HG03469 (cell line): Measurements from ENCODE around the gene GRIK2.
A peak's percentile ranks its signal among the peaks of the same experiment; 100 is the strongest.

Experiments
- ATAC-seq: cut with Tn5 transposase; IDR thresholded peaks from one replicate; pipeline ENCODE4 v1.9.1; 2021; ENCODE audit warnings: mild to moderate bottlenecking, moderate library complexity, moderate number of reproducible peaks; ENCODE audit not compliant: unreplicated experiment

The GRIK2 gene

GRCh38 chr6:101454106-101454676, 60.7 kb downstream of the GRIK2 start:
- no peak for ATAC-seq

DNA sequence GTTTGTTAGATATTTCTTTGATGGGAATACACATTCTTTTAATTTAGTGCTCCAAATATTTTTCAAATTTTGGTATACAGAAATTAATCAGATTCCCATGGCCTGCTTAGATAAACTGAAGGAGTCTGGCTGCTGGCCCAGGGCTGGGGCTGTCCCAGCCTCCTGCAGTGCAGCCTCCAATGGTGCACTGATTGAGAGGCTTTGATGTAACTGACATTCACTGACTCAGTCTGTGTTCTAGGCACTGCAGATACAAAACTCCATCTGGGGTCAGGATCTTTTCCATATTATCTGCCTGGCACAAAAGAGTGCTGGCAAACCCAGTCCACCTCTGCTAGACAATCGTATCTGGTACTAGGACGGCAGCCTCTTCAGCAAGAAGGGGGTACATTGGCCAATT, 64.8 kb downstream of the GRIK2 start:
- ATAC-seq: no peak

DNA sequence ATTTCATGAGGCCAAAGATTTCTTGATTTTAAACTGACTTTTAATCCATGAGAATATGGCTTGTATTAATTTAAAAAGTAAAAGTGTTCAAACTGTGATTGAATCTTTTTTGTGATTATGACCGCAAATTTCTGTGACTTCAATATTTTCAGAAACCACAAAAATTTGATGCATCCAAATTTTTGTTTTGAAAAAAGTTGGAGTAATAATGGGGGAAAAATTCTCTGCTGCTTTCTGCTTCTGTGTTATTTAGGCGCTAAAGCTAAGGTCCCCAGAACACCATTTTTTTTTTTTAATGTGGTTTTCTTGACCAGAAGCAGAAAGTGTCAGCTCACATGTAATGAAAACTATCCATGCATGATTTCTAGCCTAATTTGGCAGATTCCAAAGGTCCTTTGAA, 65.3 kb downstream of the GRIK2 start:
- ATAC-seq: no peak

- ATAC-seq: no peak
These were observed 69.1 kb downstream of the GRIK2 start for GRCh38 chr6:101462576-101462975.

- ATAC-seq: no peak
These were observed 72.4 kb downstream of the GRIK2 start for GRCh38 chr6:101465863-101466262.

DNA sequence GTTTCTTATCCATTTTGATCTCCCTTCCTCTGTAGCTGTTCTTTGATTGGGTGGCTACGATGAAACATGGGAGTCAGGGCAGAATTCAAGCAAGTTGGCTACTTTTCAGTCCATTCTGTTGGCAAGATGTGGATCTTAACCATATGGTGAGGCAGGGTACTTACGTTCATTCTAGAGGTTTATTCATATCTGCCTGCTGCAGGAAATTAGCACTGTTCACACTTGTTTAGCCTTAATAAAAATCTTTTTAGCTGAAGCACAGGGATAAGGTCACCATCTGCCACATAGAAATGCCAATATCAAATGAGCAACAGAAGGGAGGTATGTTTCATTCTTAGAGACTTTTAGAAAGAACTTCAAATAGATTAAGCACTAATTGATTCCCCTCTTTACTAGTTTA, 83.9 kb downstream of the GRIK2 start:
- no peak for ATAC-seq

GRCh38 chr6:101478891-101479290, 85.4 kb downstream of the GRIK2 start:
- no peak for ATAC-seq

GRCh38 chr6:101482606-101483005, 89.1 kb downstream of the GRIK2 start:
- no peak for ATAC-seq

DNA sequence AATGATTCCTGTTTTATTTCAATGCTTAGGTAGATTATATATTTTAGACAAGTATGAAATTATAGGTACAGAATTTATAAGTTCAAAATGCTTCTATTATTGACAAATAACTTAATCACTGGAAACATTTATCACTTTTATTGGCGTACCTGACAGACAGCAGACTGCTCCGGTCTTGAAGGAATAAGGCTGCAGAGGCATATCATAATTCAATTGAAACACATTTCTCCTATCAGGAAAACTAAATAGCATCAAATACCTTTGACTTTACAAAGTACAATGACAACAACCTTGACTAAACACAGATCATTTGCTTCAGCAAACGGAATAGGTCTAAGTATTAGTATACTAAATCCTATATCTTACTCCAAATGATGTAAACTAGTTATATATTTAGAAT, 91.3 kb downstream of the GRIK2 start:
- no peak for ATAC-seq

GRCh38 chr6:101486124-101486523, 92.6 kb downstream of the GRIK2 start:
- no peak for ATAC-seq

- no peak for ATAC-seq
These were observed 93.2 kb downstream of the GRIK2 start for GRCh38 chr6:101486726-101487125.

GRCh38 chr6:101489456-101489855, 95.9 kb downstream of the GRIK2 start:
- no peak for ATAC-seq

DNA sequence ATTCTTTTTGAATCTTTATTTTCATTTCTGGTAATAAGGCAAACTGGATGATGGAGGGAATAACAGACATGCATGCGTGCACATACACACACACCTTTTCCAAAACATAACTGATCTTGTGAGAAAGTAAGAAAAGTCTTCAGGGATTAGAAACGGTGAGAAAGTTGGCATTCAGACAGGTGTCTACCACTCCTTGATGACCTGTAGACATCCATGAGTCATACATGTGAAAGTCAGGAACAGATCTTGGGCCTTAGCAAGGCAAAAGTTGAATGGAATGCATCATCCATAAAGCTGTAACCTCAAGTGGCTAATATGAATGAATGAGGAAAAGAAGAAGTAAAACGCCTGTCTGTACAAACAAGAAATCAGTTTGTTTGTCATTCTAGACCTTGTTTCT, 97.3 kb downstream of the GRIK2 start:
- ATAC-seq: no peak

DNA sequence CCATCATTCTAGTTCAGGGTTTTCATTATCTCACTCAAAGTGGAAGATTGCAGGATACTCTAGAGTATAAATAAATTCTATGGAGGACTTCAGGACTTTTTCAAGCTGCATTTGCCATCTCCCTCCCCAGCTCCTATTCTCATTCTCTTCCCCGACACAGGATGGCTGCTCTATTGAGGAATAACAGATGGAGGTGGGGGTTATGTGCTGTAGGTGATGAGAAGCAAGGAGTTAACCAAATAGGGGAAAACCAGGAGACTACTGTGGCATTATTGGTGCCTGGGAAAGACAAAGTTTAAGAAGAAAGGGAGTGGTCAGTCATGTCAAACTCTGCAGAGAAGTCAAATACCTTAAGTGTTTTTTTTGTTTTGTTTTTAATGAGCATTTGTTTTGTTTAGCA, 109.3 kb downstream of the GRIK2 start:
- no peak for ATAC-seq

- no peak for ATAC-seq
These were observed 116.0 kb downstream of the GRIK2 start for GRCh38 chr6:101509536-101509935.

GRCh38 chr6:101513181-101513580, 119.7 kb downstream of the GRIK2 start:
- no peak for ATAC-seq

DNA sequence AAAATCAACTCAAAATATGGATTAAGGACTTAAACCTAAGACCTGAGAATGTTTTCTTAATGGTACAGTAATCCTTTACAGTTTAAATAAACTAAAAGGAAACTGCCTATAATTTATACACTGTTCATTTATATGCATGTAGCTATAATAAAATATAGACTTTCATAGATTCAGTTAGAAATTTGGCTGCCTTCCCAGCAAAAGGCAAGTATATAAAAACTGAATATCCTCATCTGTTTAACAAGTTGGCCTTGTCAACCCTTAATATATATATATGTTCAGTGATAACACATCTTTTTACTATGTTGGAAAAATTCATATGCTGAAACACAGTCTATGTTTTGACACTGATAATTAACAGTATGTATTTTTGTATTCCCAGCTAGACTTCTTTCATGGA, 123.1 kb downstream of the GRIK2 start:
- ATAC-seq: no peak

- peak; percentile 64 for ATAC-seq
These were observed 124.1 kb downstream of the GRIK2 start for GRCh38 chr6:101517632-101518031.

DNA sequence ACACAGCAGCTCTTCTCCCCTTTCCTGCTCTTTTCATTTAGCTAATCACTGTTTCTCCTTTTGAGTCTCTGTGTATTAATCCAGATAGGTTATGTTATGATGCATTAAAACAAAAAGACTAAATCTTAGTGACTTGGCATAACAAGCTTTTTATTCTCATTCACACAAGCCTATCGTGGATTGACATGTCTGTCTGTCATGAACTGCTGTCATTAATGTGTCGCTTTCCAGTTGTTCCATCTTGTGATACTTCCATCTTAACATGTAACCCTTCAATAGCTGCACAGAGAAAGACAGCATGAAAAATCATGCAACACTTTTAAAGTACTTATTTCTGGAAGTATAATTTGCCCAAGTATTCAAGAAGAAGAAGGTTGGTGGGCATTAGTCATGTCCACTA, 128.7 kb downstream of the GRIK2 start:
- no peak for ATAC-seq

GRCh38 chr6:101527467-101527866, 134.0 kb downstream of the GRIK2 start:
- no peak for ATAC-seq

- ATAC-seq: no peak
These were observed 135.3 kb downstream of the GRIK2 start for GRCh38 chr6:101528801-101529200.

- no peak for ATAC-seq
These were observed 138.0 kb downstream of the GRIK2 start for GRCh38 chr6:101531538-101531937.

DNA sequence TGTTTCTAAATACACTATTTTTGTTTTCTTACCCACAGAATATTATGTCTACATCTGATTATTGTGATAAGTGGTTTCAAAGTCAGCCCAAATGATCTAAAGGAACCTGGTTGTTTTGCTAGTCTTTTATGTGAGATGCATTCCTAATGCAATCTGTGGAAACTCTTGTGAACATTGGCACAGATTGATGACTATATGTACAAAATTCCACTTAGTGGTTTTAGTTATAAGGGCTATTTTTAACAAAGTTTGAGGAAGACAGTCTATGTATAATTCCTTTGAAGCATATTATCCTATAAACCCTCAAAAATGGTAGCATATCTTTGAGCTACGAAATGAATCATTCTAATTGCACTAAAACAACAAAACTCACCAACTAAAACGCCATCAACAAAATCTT, 140.9 kb downstream of the GRIK2 start:
- no peak for ATAC-seq

GRCh38 chr6:101534821-101535220, 141.3 kb downstream of the GRIK2 start:
- no peak for ATAC-seq
